ENCODE data around the gene ITFG1.
"Not testable (repeated sequence)": the region's sequence is repeated elsewhere in the genome, so short reads cannot be mapped to it uniquely, and the experiment has no call there.

ITFG1 gene

GRCh38 chr16:47229053-47230050, 231.5 kb downstream of the ITFG1 start:
- DNase-seq: no peak

GRCh38 chr16:47228241-47228640, 232.6 kb downstream of the ITFG1 start:
- DNase-seq: no peak

GRCh38 chr16:47213761-47214440, 247.0 kb downstream of the ITFG1 start:
- no peak for DNase-seq

GRCh38 chr16:47211218-47211617, 249.6 kb downstream of the ITFG1 start:
- DNase-seq: no peak

- DNase-seq: no peak
Observed at GRCh38 chr16:47204736-47205504, 255.9 kb downstream of the ITFG1 start.

- not testable (repeated sequence) for DNase-seq
Observed at GRCh38 chr16:47203433-47203832, 257.4 kb downstream of the ITFG1 start.

GRCh38 chr16:47198180-47198575, 262.7 kb downstream of the ITFG1 start:
- DNase-seq: no peak

- no peak for DNase-seq
Observed at GRCh38 chr16:47197536-47198179, 263.2 kb downstream of the ITFG1 start.

GRCh38 chr16:47196457-47196856, 264.4 kb downstream of the ITFG1 start:
- no peak for DNase-seq

GRCh38 chr16:47182318-47182717, 278.5 kb downstream of the ITFG1 start:
- DNase-seq: no peak

GRCh38 chr16:47181066-47181465, 279.8 kb downstream of the ITFG1 start:
- not testable (repeated sequence) for DNase-seq

GRCh38 chr16:47180073-47180472, 280.8 kb downstream of the ITFG1 start:
- DNase-seq: no peak

GRCh38 chr16:47175152-47175551, 285.7 kb downstream of the ITFG1 start:
- DNase-seq: no peak

GRCh38 chr16:47162670-47163420, 298.0 kb downstream of the ITFG1 start:
- no peak for DNase-seq

GRCh38 chr16:47161464-47161863, 299.4 kb downstream of the ITFG1 start:
- DNase-seq: no peak

GRCh38 chr16:47160422-47160821, 300.4 kb downstream of the ITFG1 start:
- no peak for DNase-seq

- DNase-seq: no peak
Observed at GRCh38 chr16:47158992-47159391, 301.9 kb downstream of the ITFG1 start.

- DNase-seq: no peak
Observed at GRCh38 chr16:47156680-47157215, 304.1 kb downstream of the ITFG1 start.

- not testable (repeated sequence) for DNase-seq
Observed at GRCh38 chr16:47152501-47152900, 308.4 kb downstream of the ITFG1 start.

- DNase-seq: no peak
Observed at GRCh38 chr16:47150067-47150466, 310.8 kb downstream of the ITFG1 start.

GRCh38 chr16:47144559-47144877, 316.3 kb downstream of the ITFG1 start:
- no peak for DNase-seq

Measured in activated naive CD4-positive, alpha-beta T cell treated with anti-CD3 and anti-CD28 coated beads, Interleukin-2, amount 50 U/mL, for 16 hours (primary cell).